ENCODE measurements around the gene ABCA7.
A peak's percentile ranks its signal among the peaks of the same experiment; 100 is the strongest.
"Not testable (repeated sequence)": the region's sequence is repeated elsewhere in the genome, so short reads cannot be mapped to it uniquely, and the experiment has no call there.

Gene ABCA7

GRCh38 chr19:1020868-1021425 lies 19.0 kb upstream of the ABCA7 start, which contains the start of gene TMEM259:
TSS of gene TMEM259 (minus strand) at chr19:1021123. CDS start at chr19:1020996, 127 bp downstream.
- in situ Hi-C loops (cut with HindIII; ENCODE audit: low sequenced_read_pairs) = no loop called here
- TF ChIP-seq CTCF (IDR thresholded peaks at IDR 0.05; ENCODE audit: low read depth, low read length) = no peak
- peak; percentile 98 for DNase-seq (ENCODE audit: low read depth, low spot score)
- peak within 1 kb of the TSS; percentile 95 for H3K4me3 ChIP-seq (ENCODE audit: low read depth, low read length)

GRCh38 chr19:1023883-1024188 lies 16.1 kb upstream of the ABCA7 start:
- H3K4me3 ChIP-seq (ENCODE audit: low read depth, low read length); in situ Hi-C loops (cut with HindIII; ENCODE audit: low sequenced_read_pairs); DNase-seq (ENCODE audit: low read depth, low spot score): not testable (repeated sequence)

DNA sequence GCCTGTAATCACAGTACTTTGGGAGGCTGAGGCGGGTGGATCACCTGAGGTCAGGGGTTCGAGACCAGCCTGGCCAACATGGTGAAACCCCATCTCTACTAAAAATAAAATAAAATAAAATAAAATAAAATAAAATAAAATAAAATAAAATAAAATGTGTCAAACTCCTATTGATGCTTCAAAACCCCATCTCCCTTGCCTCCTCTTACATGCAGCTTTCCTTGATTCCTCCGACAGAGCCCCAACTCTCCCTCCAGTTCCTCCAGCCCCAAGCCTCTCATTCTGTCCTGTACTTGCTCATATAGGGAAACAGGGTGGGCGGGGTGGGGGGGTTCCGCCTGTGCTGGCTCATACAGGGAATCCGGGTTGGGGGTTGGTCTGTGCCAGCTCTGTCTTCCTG lies 14.8 kb upstream of the ABCA7 start:
- in situ Hi-C loops (cut with HindIII; ENCODE audit: low sequenced_read_pairs); DNase-seq (ENCODE audit: low read depth, low spot score); H3K4me3 ChIP-seq (ENCODE audit: low read depth, low read length): not testable (repeated sequence)

- in situ Hi-C loops (cut with HindIII; ENCODE audit: low sequenced_read_pairs) = no loop called here
- peak; percentile 84 for DNase-seq (ENCODE audit: low read depth, low spot score)
These were observed 13.7 kb upstream of the ABCA7 start, which contains the start of gene CNN2 for GRCh38 chr19:1025960-1026782. TSS of gene CNN2 (plus strand) at chr19:1026608. CDS start at chr19:1026662, 54 bp downstream.

GRCh38 chr19:1026783-1027649 lies 12.9 kb upstream of the ABCA7 start:
- in situ Hi-C loops (cut with HindIII; ENCODE audit: low sequenced_read_pairs) = no loop called here
- no peak for DNase-seq (ENCODE audit: low read depth, low spot score)
- H3K4me3 ChIP-seq (ENCODE audit: low read depth, low read length) = peak overlapping the region; percentile 100
- no peak for TF ChIP-seq CTCF (IDR thresholded peaks at IDR 0.05; ENCODE audit: low read depth, low read length)

More at GRCh38 chr19:1025960-1026782, 13.7 kb upstream of the ABCA7 start, which contains the start of gene CNN2:
- peak within 1 kb of the TSS; percentile 100 for H3K4me3 ChIP-seq (ENCODE audit: low read depth, low read length)
- TF ChIP-seq CTCF (IDR thresholded peaks at IDR 0.05; ENCODE audit: low read depth, low read length) = no peak

DNA sequence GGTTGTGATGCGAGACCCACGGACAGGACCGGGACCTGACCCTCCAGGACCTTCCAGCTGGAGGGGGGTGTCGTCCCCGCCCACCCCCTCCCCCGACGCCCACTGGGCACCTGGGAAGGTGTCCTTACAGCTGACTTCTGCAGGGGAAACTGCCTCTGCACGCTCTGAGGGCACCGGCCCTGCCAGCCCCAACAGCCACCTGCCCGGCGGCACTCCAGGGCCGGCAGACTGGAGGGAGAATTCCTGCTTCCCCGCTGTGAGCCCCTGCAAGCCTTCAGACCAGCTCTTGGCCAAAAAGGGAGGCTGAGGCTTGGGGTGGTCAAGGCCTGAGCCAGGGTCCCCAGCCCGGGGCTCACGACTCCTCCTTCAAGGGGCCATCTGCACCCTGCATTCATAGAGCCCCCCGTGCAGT lies 12.3 kb upstream of the ABCA7 start:
- TF ChIP-seq CTCF (IDR thresholded peaks at IDR 0.05; ENCODE audit: low read depth, low read length) = no peak
- H3K4me3 ChIP-seq (ENCODE audit: low read depth, low read length) = peak overlapping the region; percentile 100
- in situ Hi-C loops (cut with HindIII; ENCODE audit: low sequenced_read_pairs) = no loop called here
- no peak for DNase-seq (ENCODE audit: low read depth, low spot score)

- H3K4me3 ChIP-seq (ENCODE audit: low read depth, low read length) = peak overlapping the region; percentile 100
- peak; percentile 99 for DNase-seq (ENCODE audit: low read depth, low spot score)
- in situ Hi-C loops (cut with HindIII; ENCODE audit: low sequenced_read_pairs) = no loop called here
- no peak for TF ChIP-seq CTCF (IDR thresholded peaks at IDR 0.05; ENCODE audit: low read depth, low read length)
These were observed 11.6 kb upstream of the ABCA7 start for GRCh38 chr19:1028062-1028926.

All from astrocyte of the spinal cord (primary cell).